ENCODE data around the gene NFIX. TPM values are rescaled to one million over a fixed set of nuclear protein-coding genes. Genes with fewer than 3 reads are reported as not detected.

The NFIX gene
- total RNA-seq, 3 donors from 2014 or later (not counting 1 experiment from before 2014, with no cell fraction given): 0.61 to 2.1 (median 1.3) TPM

- H3K27me3 ChIP-seq (ENCODE audit: control insufficient read depth, insufficient read depth, low read length): no peaks in the 10 kb centered on the region
- no peaks in the 10 kb centered on the region for H3K36me3 ChIP-seq (ENCODE audit: control insufficient read depth, insufficient read depth, low read length)
- H3K4me3 ChIP-seq (ENCODE audit: low read length): no peak overlapping the region
- TF ChIP-seq, protein P1, sequence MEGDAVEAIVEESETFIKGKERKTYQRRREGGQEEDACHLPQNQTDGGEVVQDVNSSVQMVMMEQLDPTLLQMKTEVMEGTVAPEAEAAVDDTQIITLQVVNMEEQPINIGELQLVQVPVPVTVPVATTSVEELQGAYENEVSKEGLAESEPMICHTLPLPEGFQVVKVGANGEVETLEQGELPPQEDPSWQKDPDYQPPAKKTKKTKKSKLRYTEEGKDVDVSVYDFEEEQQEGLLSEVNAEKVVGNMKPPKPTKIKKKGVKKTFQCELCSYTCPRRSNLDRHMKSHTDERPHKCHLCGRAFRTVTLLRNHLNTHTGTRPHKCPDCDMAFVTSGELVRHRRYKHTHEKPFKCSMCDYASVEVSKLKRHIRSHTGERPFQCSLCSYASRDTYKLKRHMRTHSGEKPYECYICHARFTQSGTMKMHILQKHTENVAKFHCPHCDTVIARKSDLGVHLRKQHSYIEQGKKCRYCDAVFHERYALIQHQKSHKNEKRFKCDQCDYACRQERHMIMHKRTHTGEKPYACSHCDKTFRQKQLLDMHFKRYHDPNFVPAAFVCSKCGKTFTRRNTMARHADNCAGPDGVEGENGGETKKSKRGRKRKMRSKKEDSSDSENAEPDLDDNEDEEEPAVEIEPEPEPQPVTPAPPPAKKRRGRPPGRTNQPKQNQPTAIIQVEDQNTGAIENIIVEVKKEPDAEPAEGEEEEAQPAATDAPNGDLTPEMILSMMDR (IDR thresholded peaks at IDR 0.05): no peak
- no peaks in the 10 kb centered on the region for H3K4me1 ChIP-seq (ENCODE audit: control insufficient read depth, insufficient read depth, low read length)
- no peak overlapping the region for H3K4me3 Mint-ChIP-seq
- DNase-seq (no peak), ATAC-seq (no peak)
- H3K4me1 Mint-ChIP-seq: no peaks in the 10 kb centered on the region
- no peak overlapping the region for H3K27ac ChIP-seq (ENCODE audit: low read length)
- no peaks in the 10 kb centered on the region for H3K36me3 Mint-ChIP-seq
- WGBS (ENCODE audit: insufficient coverage): 40% methylated on average over 6 of the region's 9 CpGs
- no peaks in the 10 kb centered on the region for H3K9me3 ChIP-seq (ENCODE audit: control insufficient read depth, insufficient read depth, low read length)
- no peak overlapping the region for H3K27ac Mint-ChIP-seq
- H3K9me3 Mint-ChIP-seq: no peaks in the 10 kb centered on the region
- peaks cover 8 to 13% of the 10 kb centered on the region in 2 donors for H3K27me3 Mint-ChIP-seq (ENCODE audit: low read depth in 2 of 2)
- intact Hi-C loops (cut with micrococcal nuclease): no loop called here
Measured at GRCh38 chr19:13071444-13072187, 76.3 kb downstream of the NFIX start.

DNA sequence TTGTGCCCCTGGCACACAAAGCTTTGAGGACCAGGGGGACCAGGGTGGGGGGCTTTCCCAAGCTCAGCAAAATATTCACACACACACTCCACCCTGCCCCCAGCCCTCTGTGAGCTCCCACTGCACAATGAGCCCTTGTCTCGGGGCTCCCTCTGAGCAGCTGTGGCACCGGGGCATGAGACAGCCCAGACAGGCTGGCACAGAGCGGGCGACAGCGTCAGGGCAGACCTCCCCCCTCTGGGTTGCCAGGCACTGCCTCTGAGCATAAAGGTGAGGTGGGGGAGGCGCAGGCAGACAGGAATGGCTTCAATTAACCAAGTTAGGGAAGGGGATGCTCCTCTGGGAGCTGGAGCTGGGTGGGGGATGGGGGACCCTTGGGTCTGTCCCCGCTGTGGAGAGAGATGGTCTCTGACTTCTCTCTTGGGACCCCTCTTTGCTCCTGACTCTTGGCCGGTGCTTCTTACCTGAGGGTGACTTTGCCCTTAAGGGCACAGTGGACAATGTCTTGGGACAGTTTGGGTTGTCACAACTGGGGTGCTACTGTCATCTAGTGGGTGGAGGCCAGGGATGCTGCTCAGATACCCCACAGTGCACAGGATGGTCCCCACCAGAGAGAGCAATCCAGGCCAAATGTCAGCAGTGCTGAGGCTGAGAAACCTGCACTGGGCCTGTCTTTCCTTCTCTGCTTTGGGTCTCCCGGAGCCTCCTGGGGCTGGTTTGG is 77.1 kb downstream of the NFIX start:
- H3K4me3 ChIP-seq (ENCODE audit: low read length): no peak overlapping the region
- H3K4me1 ChIP-seq (ENCODE audit: control insufficient read depth, insufficient read depth, low read length): no peaks in the 10 kb centered on the region
- Mint-ChIP-seq H3K36me3 (no peaks in the 10 kb centered on the region), H3K9me3 (no peaks in the 10 kb centered on the region), H3K4me3 (no peak overlapping the region), H3K27me3 (ENCODE audit: low read depth in 2 of 2) (peaks cover 8 to 16% of the 10 kb centered on the region in 2 donors), H3K4me1 (no peaks in the 10 kb centered on the region), H3K27ac (no peak overlapping the region)
- no peaks in the 10 kb centered on the region for H3K9me3 ChIP-seq (ENCODE audit: control insufficient read depth, insufficient read depth, low read length)
- ATAC-seq (no peak), DNase-seq (no peak)
- no peaks in the 10 kb centered on the region for H3K27me3 ChIP-seq (ENCODE audit: control insufficient read depth, insufficient read depth, low read length)
- intact Hi-C loops (cut with micrococcal nuclease): no loop called here
- H3K27ac ChIP-seq (ENCODE audit: low read length): no peak overlapping the region
- TF ChIP-seq, protein P1 (IDR thresholded peaks at IDR 0.05): no peak
- no peaks in the 10 kb centered on the region for H3K36me3 ChIP-seq (ENCODE audit: control insufficient read depth, insufficient read depth, low read length)
- 82% methylated on average over 9 of the region's 9 CpGs for WGBS (ENCODE audit: insufficient coverage)

DNA sequence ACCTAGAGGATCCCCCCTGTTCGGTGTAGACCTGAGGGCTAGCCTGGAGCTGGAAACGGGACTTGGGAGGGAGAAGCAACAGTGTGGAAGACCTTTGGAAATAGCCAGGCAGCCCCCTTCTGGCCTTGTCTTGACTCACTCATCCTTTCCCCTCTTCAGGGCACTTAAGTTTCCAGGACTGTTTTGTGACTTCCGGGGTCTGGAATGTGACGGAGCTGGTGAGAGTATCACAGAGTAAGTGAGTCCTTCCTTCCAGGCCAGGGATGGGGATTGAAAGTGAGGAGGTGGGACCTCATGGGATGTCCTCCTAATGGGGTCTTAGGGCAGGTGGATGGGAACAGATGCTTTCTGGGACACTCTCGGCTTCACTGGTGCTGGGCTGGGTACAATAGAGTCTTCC is 78.0 kb downstream of the NFIX start:
- H3K9me3 Mint-ChIP-seq: no peaks in the 10 kb centered on the region
- no peak overlapping the region for H3K4me3 Mint-ChIP-seq
- no peaks in the 10 kb centered on the region for H3K36me3 Mint-ChIP-seq
- Histone ChIP-seq H3K36me3 (ENCODE audit: control insufficient read depth, insufficient read depth, low read length) (no peaks in the 10 kb centered on the region), H3K27me3 (ENCODE audit: control insufficient read depth, insufficient read depth, low read length) (no peaks in the 10 kb centered on the region), H3K27ac (ENCODE audit: low read length) (no peak overlapping the region), H3K4me1 (ENCODE audit: control insufficient read depth, insufficient read depth, low read length) (no peaks in the 10 kb centered on the region), H3K4me3 (ENCODE audit: low read length) (no peak overlapping the region), H3K9me3 (ENCODE audit: control insufficient read depth, insufficient read depth, low read length) (no peaks in the 10 kb centered on the region)
- no peaks in the 10 kb centered on the region for H3K4me1 Mint-ChIP-seq
- peaks cover 8 to 22% of the 10 kb centered on the region in 2 donors for H3K27me3 Mint-ChIP-seq (ENCODE audit: low read depth in 2 of 2)
- no peak for ATAC-seq
- H3K27ac Mint-ChIP-seq: no peak overlapping the region
- no peak for DNase-seq
- TF ChIP-seq, protein P1 (IDR thresholded peaks at IDR 0.05): no peak
- WGBS (ENCODE audit: insufficient coverage): 90% methylated on average over 4 of the region's 5 CpGs
- intact Hi-C loops (cut with micrococcal nuclease): no loop called here

All from natural killer cell (primary cell).